ENCODE results near the gene MED6. TPM values are rescaled to one million over a fixed set of nuclear protein-coding genes. Genes with fewer than 3 reads are reported as not detected.

The MED6 gene
- total and polyA plus RNA-seq, 10 donors = 15.2 to 55.7 (median 40.9) TPM

GRCh38 chr14:70573050-70573449 is 27.4 kb downstream of the MED6 start:
- TF ChIP-seq POLR2AphosphoS5 (IDR thresholded peaks at IDR 0.05) = no peak
- no peak for TF ChIP-seq POLR2A (IDR thresholded peaks at IDR 0.05)
- 97 to 100% (median 100%) methylated on average over 1 of the region's 1 CpG for WGBS, 5 donors
- H3K4me1 ChIP-seq = no peaks in the 10 kb centered on the region
- peaks cover 0 to 7% (median 5%) of the 10 kb centered on the region in 8 donors for H3K9me3 ChIP-seq
- no peak overlapping the region for H3K27ac ChIP-seq
- H3K4me3 ChIP-seq = no peak overlapping the region
- intact Hi-C loops (cut with DNase I; ENCODE audit: low total_unique reads) = no loop called here
- H3K27me3 ChIP-seq (replicated peaks in 1 of 7) = no peaks in the 10 kb centered on the region
- no peak for DNase-seq
- peaks cover 0 to 59% (median 9%) of the 10 kb centered on the region in 6 donors for H3K36me3 ChIP-seq

GRCh38 chr14:70571139-70571538 is 29.3 kb downstream of the MED6 start:
- TF ChIP-seq POLR2AphosphoS5 (IDR thresholded peaks at IDR 0.05) = no peak
- TF ChIP-seq POLR2A (IDR thresholded peaks at IDR 0.05) = no peak
- TF ChIP-seq CTCF (IDR thresholded peaks at IDR 0.05 in 8 of 11, conservative IDR thresholded peaks at IDR 0.05 in 3 of 11) = no peak
- no peak for DNase-seq
- WGBS, 5 donors = 85 to 97% (median 96%) methylated on average over 2 of the region's 2 CpGs
- peaks cover 0 to 66% (median 18%) of the 10 kb centered on the region in 6 donors for H3K36me3 ChIP-seq
- intact Hi-C loops (cut with DNase I; ENCODE audit: low total_unique reads) = no loop called here
- no peak overlapping the region for H3K4me3 ChIP-seq
- no peaks in the 10 kb centered on the region for H3K27me3 ChIP-seq (replicated peaks in 1 of 7)
- H3K9me3 ChIP-seq = peaks cover 0 to 15% (median 10%) of the 10 kb centered on the region in 8 donors
- H3K4me1 ChIP-seq = no peaks in the 10 kb centered on the region
- no peak overlapping the region for H3K27ac ChIP-seq

- Histone ChIP-seq H3K4me1 (no peaks in the 10 kb centered on the region), H3K27me3 (replicated peaks in 1 of 7) (no peaks in the 10 kb centered on the region), H3K4me3 (no peak overlapping the region), H3K27ac (no peak overlapping the region), H3K9me3 (peaks cover 0 to 31% (median 16%) of the 10 kb centered on the region in 8 donors), H3K36me3 (peaks cover 6 to 72% (median 44%) of the 10 kb centered on the region in 6 donors)
- TF ChIP-seq CTCF (IDR thresholded peaks at IDR 0.05 in 8 of 11, conservative IDR thresholded peaks at IDR 0.05 in 3 of 11) = peak in 2 of 11 experiments; percentile 8 to 13
- no peak for TF ChIP-seq POLR2AphosphoS5 (IDR thresholded peaks at IDR 0.05)
- no peak for TF ChIP-seq POLR2A (IDR thresholded peaks at IDR 0.05)
- DNase-seq = no peak
- intact Hi-C loops (cut with DNase I; ENCODE audit: low total_unique reads) = no loop called here
- 24 to 39% (median 35%) methylated on average over 2 of the region's 2 CpGs for WGBS, 5 donors
Measured at GRCh38 chr14:70567791-70568190, 32.7 kb downstream of the MED6 start.

- H3K9me3 ChIP-seq = peaks cover 0 to 51% (median 32%) of the 10 kb centered on the region in 8 donors
- H3K4me1 ChIP-seq = no peaks in the 10 kb centered on the region
- intact Hi-C loops (cut with DNase I; ENCODE audit: low total_unique reads) = no loop called here
- H3K27ac ChIP-seq = no peak overlapping the region
- H3K4me3 ChIP-seq = no peak overlapping the region
- DNase-seq = no peak
- peaks cover 6 to 81% (median 54%) of the 10 kb centered on the region in 6 donors for H3K36me3 ChIP-seq
- H3K27me3 ChIP-seq (replicated peaks in 1 of 7) = no peaks in the 10 kb centered on the region
- 48 to 100% (median 96%) methylated on average over 1 of the region's 1 CpG for WGBS, 5 donors
- TF ChIP-seq POLR2A (IDR thresholded peaks at IDR 0.05) (no peak), POLR2AphosphoS5 (IDR thresholded peaks at IDR 0.05) (no peak)
Measured at GRCh38 chr14:70563869-70564268, 36.6 kb downstream of the MED6 start.

- WGBS, 5 donors = 96 to 99% (median 98%) methylated on average over 4 of the region's 4 CpGs
- no peak overlapping the region for H3K4me3 ChIP-seq
Measured at GRCh38 chr14:70563417-70563816, 37.0 kb downstream of the MED6 start.

More at GRCh38 chr14:70563417-70563816, 37.0 kb downstream of the MED6 start:
- Histone ChIP-seq H3K27me3 (replicated peaks in 1 of 7) (no peaks in the 10 kb centered on the region), H3K27ac (no peak overlapping the region), H3K4me1 (no peaks in the 10 kb centered on the region), H3K36me3 (peaks cover 6 to 77% (median 54%) of the 10 kb centered on the region in 6 donors), H3K9me3 (peaks cover 0 to 51% (median 32%) of the 10 kb centered on the region in 8 donors)
- TF ChIP-seq POLR2AphosphoS5 (IDR thresholded peaks at IDR 0.05) (no peak), POLR2A (IDR thresholded peaks at IDR 0.05) (no peak), CTCF (IDR thresholded peaks at IDR 0.05 in 8 of 11, conservative IDR thresholded peaks at IDR 0.05 in 3 of 11) (no peak)
- intact Hi-C loops (cut with DNase I; ENCODE audit: low total_unique reads) = no loop called here
- no peak for DNase-seq

Measured in spleen (tissue), 11 donors.